GM12878 (cell line): ENCODE measurements around the gene NCDN. TPM values are rescaled to one million over a fixed set of nuclear protein-coding genes. Genes with fewer than 3 reads are reported as not detected.

ENCODE experiments used
- ATAC-seq: fragments of 200-7000 bp; cut with Tn5 transposase; 3 replicates; pipeline ENCODE4 v1.9.1; 2020; ENCODE audit warnings: mild to moderate bottlenecking, moderate library complexity
- BruUV-seq: library from RNA; stranded (reverse); fragments of 400-500 nt; replicated peaks from 2 replicates; lab custom pipeline; 2021; lab: Mats Ljungman, UMichigan
- CTCF ChIA-PET: fragments of 300-600 bp; sonication (Branson Sonifier 250); formaldehyde crosslinking; extraction: SDS; loops from one replicate; lab custom pipeline; 2021; ENCODE audit warnings: inconsistent platforms; lab: Yijun Ruan, JAX
- POLR2A ChIA-PET: fragments of 350-600 bp; formaldehyde crosslinking; extraction: SDS; loops from one replicate; lab custom pipeline; 2021; ENCODE audit warnings: inconsistent platforms; lab: Charles Lee
- RAD21 ChIA-PET: fragments of 300-600 bp; sonication (Branson Sonifier 250); formaldehyde crosslinking; loops from one replicate; lab custom pipeline; 2023; ENCODE audit warnings: antibody characterized with exemption; ENCODE audit not compliant: unreplicated experiment; lab: Charles Lee
- SMC1A ChIA-PET: fragments of 300-600 bp; sonication (Branson Sonifier 250); formaldehyde crosslinking; loops from one replicate; lab custom pipeline; 2023; ENCODE audit not compliant: unreplicated experiment, uncharacterized antibody; lab: Charles Lee
- DNase-seq: peaks from one replicate; pipeline ENCODE4 v3.0.0-alpha.2; 2011; ENCODE audit warnings: low read depth, low spot score
- FAIRE-seq: peaks from 3 replicates; lab custom pipeline; 2011; peaks lifted over from hg19 to GRCh38; lab: Jason Lieb, UNC
- H2AFZ ChIP-seq: 2 replicates; pipeline ENCODE4 v1.6.0; 2011; ENCODE audit warnings: low read depth, low read length, control low read depth; ENCODE audit not compliant: control insufficient read depth
- H3K27ac ChIP-seq: 2 replicates; pipeline ENCODE4 v1.5.1; 2011; ENCODE audit warnings: control low read depth; ENCODE audit not compliant: control insufficient read depth, insufficient read depth
- H3K27me3 ChIP-seq, 2 experiments: replicated peaks in 1 of 2; 2 replicates each; pipeline versions ENCODE4 v1.6.0 to v1.6.1; 2011; ENCODE audit warnings: low read length in 1 of 2; ENCODE audit not compliant: control insufficient read depth in 2 of 2, insufficient read depth in 2 of 2
- H3K36me3 ChIP-seq, 2 experiments: 2 replicates each; pipeline ENCODE4 v1.5.1; 2011; ENCODE audit warnings: low read length in 1 of 2; ENCODE audit not compliant: control insufficient read depth in 2 of 2, insufficient read depth in 2 of 2
- H3K4me1 ChIP-seq: 2 replicates; pipeline ENCODE4 v1.6.1; 2011; ENCODE audit warnings: mild to moderate bottlenecking, low read length, moderate library complexity, mixed read lengths; ENCODE audit not compliant: control insufficient read depth, insufficient read depth
- H3K4me2 ChIP-seq: 2 replicates; pipeline ENCODE4 v1.6.0; 2011; ENCODE audit warnings: control low read depth; ENCODE audit not compliant: control insufficient read depth, insufficient read depth
- H3K4me3 ChIP-seq: fragments of 200-600 bp; sonication (generic); 2 replicates; pipeline ENCODE4 v1.5.1; 2016
- H3K79me2 ChIP-seq: 2 replicates; pipeline ENCODE4 v1.6.0; 2011; ENCODE audit warnings: low read length; ENCODE audit not compliant: control insufficient read depth, insufficient read depth
- H3K9ac ChIP-seq: 2 replicates; pipeline ENCODE4 v1.8.0; 2011; ENCODE audit warnings: low read length, control low read depth, mixed read lengths; ENCODE audit not compliant: control insufficient read depth, insufficient read depth
- H3K9me3 ChIP-seq: replicated peaks from 3 replicates; pipeline ENCODE4 v1.5.1; 2011; ENCODE audit warnings: mild to moderate bottlenecking, low read length; ENCODE audit not compliant: control insufficient read depth, insufficient read depth
- H4K20me1 ChIP-seq: 2 replicates; pipeline ENCODE4 v1.6.0; 2011; ENCODE audit not compliant: control insufficient read depth, insufficient read depth
- EED ChIP-seq: sonication (generic); IDR thresholded peaks from 2 replicates; pipeline ENCODE4 v1.6.1; 2016; ENCODE audit warnings: antibody characterized with exemption, low read depth
- NFYB ChIP-seq: IDR thresholded peaks from 2 replicates; pipeline ENCODE4 v1.6.1; 2011; ENCODE audit warnings: low read depth, mild to moderate bottlenecking, low read length, improper control_type of control experiment, moderate library complexity; ENCODE audit not compliant: insufficient read depth
- POLR2AphosphoS5 ChIP-seq: IDR thresholded peaks from 2 replicates; pipeline ENCODE4 v1.6.1; 2011; ENCODE audit warnings: mild to moderate bottlenecking, low read length, inconsistent platforms
- RUNX3 ChIP-seq: IDR thresholded peaks from 2 replicates; pipeline ENCODE4 v1.6.1; 2012; ENCODE audit warnings: low read length, inconsistent platforms
- SMAD1 ChIP-seq: fragments of 450-650 bp; IDR thresholded peaks from 2 replicates; pipeline ENCODE4 v1.6.1; 2018; ENCODE audit warnings: mild to moderate bottlenecking, low read depth; ENCODE audit not compliant: partially characterized antibody
- SP1 ChIP-seq: IDR thresholded peaks from one replicate; pipeline ENCODE4 v1.6.1; 2011; ENCODE audit warnings: low read depth, low read length
- STAT3 ChIP-seq: IDR thresholded peaks from 2 replicates; pipeline ENCODE4 v1.6.1; 2011; ENCODE audit warnings: low read depth, low read length, improper control_type of control experiment
- WGBS: methylation state at CpG from one replicate; pipeline ENCODE4 v1.1.6; 2016; ENCODE audit warnings: low lambda C conversion rate; ENCODE audit not compliant: insufficient replicate concordance, insufficient coverage; ENCODE audit errors: missing lambda C conversion rate; 5-methylcytosine and 5-hydroxymethylcytosine counted together
- in situ Hi-C: fragments of 300-500 bp; cut with MboI; formaldehyde crosslinking; loops from 9 replicates; pipeline ENCODE4 v1.14.3; 2018; ENCODE audit warnings: mixed read lengths
- intact Hi-C: fragments of 100-400 bp; cut with micrococcal nuclease; formaldehyde crosslinking; loops from one replicate; pipeline ENCODE4 v1.14.2; 2022; ENCODE audit not compliant: unreplicated experiment
- polyA plus RNA-seq, 11 experiments: library from polyadenylated mRNA; depleted of rRNA in 4 of 11; unstranded in 6 of 11; stranded (reverse) in 5 of 11; fragments of >200 nt; fragmentation: Nextera tagmentation in 4 of 11; fragmentation: Illumina TruSeq in 1 of 11; extraction: Ambion mirVana in 4 of 11; extraction: Trizol in 1 of 11; gene quantifications; 1 replicate in 1 of 11; 2 replicates in 10 of 11; pipeline versions ENCODE4 v1.2.1 to v1.2.3, GENCODE V29; 2011 to 2016; ENCODE audit warnings: inconsistent platforms in 2 of 11, missing spikeins in 2 of 11, low read depth in 1 of 11
- total RNA-seq, 4 experiments: library from RNA; depleted of rRNA in 3 of 4; stranded (reverse); fragments of >200 nt in 3 of 4; fragmentation: Illumina TruSeq in 1 of 4; extraction: Trizol in 1 of 4; gene quantifications; 2 replicates each; pipeline versions ENCODE4 v1.2.1 to v1.2.3, GENCODE V29; 2013 to 2021
- TF ChIP-seq, protein P1 (sequence below): IDR thresholded peaks from 2 replicates; pipeline ENCODE4 v1.6.1; 2012; ENCODE audit warnings: mild to moderate bottlenecking, low read depth, low read length

NCDN gene
- total and polyA plus RNA-seq, 10 of the 15 experiments (the other 5 are each of a cell fraction or from before 2014, with no cell fraction given), result 1.8 to 25.5 (median 10.9) TPM

DNA sequence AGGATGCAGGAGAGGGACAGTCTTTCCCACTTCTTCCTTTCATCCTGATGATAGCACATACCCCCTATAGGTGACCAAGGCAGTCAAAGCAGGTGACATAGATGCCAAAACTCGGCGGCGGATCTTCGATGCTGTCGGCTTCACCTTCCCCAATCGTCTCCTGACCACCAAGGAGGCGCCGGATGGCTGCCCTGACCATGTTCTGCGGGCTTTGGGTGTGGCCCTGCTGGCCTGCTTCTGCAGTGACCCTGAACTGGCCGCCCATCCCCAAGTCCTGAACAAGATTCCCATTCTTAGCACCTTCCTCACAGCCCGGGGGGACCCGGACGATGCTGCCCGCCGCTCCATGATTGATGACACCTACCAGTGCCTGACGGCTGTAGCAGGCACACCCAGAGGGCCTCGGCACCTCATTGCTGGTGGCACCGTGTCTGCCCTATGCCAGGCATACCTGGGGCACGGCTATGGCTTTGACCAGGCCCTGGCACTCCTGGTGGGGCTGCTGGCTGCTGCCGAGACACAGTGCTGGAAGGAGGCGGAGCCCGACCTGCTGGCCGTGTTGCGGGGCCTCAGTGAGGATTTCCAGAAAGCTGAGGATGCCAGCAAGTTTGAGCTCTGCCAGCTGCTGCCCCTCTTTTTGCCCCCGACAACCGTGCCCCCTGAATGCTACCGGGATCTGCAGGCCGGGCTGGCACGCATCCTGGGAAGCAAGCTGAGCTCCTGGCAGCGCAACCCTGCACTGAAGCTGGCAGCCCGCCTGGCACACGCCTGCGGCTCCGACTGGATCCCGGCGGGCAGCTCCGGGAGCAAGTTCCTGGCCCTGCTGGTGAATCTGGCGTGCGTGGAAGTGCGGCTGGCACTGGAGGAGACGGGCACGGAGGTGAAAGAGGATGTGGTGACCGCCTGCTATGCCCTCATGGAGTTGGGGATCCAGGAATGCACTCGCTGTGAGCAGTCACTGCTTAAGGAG lies 2.9 kb downstream of the NCDN start:
- in situ Hi-C loops (loop anchor here (5.0 kb wide), 1 partner anchor 108 kb away; no protein-coding TSS in a partner anchor), intact Hi-C loops (no loop called here)
- Histone ChIP-seq H2AFZ (no peak overlapping the region), H3K9me3 (no peaks in the 10 kb centered on the region), H3K27me3 (no peaks in the 10 kb centered on the region), H3K4me2 (no peak overlapping the region), H3K27ac (no peak overlapping the region), H3K4me3 (no peak overlapping the region), H3K4me1 (peaks cover 6% of the 10 kb centered on the region), H3K79me2 (peaks cover 30% of the 10 kb centered on the region), H3K36me3 (peaks cover 0 to 7% of the 10 kb centered on the region in 2 experiments; a peak in 2 of 4 replicates), H3K9ac (no peak overlapping the region), H4K20me1 (no peaks in the 10 kb centered on the region)
- ChIA-PET CTCF (interaction anchor here (0.6 to 4.9 kb wide), 4 partner anchors 8 to 207 kb away, joined by 3 to 69 read pairs (median 7); no protein-coding TSS in a partner anchor), POLR2A (no interaction called here), SMC1A (interaction anchor here (2.1 to 3.2 kb wide), 2 partner anchors 105 to 109 kb away, joined by 11 to 25 read pairs; no protein-coding TSS in a partner anchor), RAD21 (interaction anchor here (4.9 kb wide), 1 partner anchor 108 kb away, joined by 46 read pairs; no protein-coding TSS in a partner anchor)
- DNase-seq, result no peak
- FAIRE-seq, result no peak
- no TSS peak for BruUV-seq
- no peak for ATAC-seq
- WGBS, result 93% methylated on average over 44 of the region's 44 CpGs
- TF ChIP-seq SMAD1 (no peak), RUNX3 (no peak), NFYB (no peak), EED (no peak), POLR2AphosphoS5 (no peak), SP1 (no peak), STAT3 (no peak)
- TF ChIP-seq, protein P1, sequence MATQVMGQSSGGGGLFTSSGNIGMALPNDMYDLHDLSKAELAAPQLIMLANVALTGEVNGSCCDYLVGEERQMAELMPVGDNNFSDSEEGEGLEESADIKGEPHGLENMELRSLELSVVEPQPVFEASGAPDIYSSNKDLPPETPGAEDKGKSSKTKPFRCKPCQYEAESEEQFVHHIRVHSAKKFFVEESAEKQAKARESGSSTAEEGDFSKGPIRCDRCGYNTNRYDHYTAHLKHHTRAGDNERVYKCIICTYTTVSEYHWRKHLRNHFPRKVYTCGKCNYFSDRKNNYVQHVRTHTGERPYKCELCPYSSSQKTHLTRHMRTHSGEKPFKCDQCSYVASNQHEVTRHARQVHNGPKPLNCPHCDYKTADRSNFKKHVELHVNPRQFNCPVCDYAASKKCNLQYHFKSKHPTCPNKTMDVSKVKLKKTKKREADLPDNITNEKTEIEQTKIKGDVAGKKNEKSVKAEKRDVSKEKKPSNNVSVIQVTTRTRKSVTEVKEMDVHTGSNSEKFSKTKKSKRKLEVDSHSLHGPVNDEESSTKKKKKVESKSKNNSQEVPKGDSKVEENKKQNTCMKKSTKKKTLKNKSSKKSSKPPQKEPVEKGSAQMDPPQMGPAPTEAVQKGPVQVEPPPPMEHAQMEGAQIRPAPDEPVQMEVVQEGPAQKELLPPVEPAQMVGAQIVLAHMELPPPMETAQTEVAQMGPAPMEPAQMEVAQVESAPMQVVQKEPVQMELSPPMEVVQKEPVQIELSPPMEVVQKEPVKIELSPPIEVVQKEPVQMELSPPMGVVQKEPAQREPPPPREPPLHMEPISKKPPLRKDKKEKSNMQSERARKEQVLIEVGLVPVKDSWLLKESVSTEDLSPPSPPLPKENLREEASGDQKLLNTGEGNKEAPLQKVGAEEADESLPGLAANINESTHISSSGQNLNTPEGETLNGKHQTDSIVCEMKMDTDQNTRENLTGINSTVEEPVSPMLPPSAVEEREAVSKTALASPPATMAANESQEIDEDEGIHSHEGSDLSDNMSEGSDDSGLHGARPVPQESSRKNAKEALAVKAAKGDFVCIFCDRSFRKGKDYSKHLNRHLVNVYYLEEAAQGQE, result no peak
- TF ChIP-seq, all 136 proteins: peak for 0
